Stimulated activated CD8-positive, alpha-beta memory T cell treated with anti-CD3 and anti-CD28 coated beads, Interleukin-2, amount 100 ng/mL, for 48 hours (primary cell): ENCODE measurements around the gene FUBP3.

Experiments used
- DNase-seq, 2 donors: peaks; one replicate each; pipeline ENCODE4 v3.0.0-alpha.2; 2020; ENCODE audit warnings: low read depth in 2 of 2

Gene FUBP3

GRCh38 chr9:130578865-130579737 is at the start of gene FUBP3:
FUBP3 (plus strand) TSS chr9:130579577; CDS start chr9:130579681, 104 bp downstream.
- peak; percentile 90 to 92 for DNase-seq

DNA sequence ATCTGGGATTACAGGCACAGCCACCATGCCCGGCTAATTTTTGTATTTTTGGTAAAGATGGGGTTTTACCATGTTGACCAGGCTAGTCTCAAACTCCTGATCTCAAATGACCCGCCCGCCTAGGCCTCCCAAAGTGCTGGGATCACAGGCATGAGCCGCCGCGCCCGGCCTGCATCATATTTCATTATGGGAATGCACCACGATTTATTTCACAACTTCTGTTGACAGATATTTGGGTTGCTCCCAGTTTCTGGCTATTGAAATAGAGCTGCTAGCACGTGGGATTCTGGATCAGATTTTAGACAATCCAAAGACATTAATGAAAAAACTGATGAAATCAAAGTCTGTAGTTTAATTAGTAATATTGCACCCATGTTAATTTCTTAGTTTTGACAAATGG is 48.4 kb upstream of the FUBP3 start:
- DNase-seq = no peak

- DNase-seq = no peak
These were observed 47.7 kb upstream of the FUBP3 start for GRCh38 chr9:130531670-130532069.

GRCh38 chr9:130532426-130533080 is 46.8 kb upstream of the FUBP3 start:
- DNase-seq = no peak

DNA sequence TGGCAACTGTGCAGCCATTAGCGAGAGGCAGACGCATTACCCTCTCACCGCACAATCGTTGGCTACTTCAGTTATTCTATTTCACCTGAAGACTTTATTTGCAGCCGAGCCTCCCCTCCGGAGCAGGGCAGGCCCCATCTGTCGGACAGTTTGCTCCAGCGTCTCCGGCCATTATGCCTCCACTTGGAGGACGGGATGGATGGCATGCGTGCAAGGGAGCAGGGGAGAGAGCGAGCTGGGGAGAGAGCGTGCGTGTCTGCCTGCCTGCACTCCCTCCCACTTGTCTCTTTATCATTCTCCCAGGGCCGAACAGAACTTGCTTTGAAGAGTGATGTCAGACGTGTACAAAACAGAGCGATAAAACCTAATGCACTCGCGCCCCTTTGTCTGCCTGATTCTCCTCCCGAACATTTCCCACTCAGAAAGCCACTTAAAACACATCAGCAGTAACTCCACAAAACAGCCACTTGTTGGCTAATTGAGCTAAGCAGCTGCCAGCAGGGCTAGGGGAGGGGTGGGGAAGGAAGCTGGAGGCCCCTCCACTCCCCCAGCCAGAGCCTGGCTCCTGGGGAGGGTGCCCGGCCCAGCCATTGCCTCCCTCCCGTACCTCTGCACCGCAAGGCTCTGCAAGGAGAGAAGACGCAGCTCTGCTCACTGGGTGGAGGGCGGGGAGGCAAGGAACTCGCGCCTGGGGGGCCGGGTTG is 43.4 kb upstream of the FUBP3 start:
- no peak for DNase-seq

DNA sequence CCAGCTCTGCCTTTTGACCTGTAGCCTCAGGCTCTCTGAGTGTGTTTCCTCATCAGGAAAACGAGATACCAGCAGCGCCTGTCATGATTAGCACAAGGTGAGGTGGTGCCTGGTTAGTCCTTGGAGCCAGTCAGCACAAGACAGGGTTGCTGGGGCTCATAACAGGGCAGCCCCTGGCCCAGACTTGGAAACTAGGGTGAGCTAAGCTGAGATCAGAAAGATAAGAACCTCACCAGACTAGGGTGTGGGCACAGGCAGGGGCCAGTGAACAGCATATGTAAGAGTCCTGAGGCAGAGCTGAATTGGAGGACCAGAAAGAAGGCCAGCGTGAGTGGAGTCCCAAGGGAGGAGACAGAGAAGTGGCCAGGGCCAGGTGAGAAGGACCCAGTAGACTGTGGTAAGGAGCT is 42.7 kb upstream of the FUBP3 start:
- no peak for DNase-seq

DNA sequence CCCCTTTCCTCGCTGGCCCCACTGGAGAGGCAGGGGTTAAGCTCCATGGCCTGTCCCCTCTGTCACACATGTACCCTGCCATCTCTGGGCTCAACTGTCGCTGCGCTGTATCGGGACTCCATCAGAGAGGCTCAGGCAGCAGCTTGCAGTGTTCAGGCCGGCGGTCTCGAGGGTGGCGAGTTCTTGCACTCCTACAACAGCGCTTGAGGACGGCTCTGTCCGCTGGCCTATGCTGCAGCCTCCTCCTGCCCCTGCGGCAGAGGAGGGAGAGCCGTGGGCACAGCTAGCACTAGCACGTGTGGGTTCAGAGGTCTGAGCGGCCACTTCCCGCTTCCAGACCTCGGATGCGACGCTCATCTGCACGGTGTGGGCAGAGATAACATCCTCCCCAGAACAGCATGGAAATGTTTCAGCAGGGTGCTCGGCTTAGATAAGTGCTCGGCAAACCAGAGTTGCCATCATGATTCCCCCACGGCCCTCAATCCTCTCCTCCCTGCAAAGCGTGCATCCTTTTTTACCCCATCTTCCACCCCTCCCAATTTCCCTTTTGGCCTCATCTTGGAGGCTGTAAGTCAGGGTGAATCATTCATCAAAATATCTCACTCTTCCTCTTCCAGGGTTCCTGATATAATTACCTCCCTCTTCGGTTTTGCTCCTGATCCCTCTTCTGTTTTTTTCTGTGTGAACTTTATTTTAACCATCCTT is 41.9 kb upstream of the FUBP3 start:
- DNase-seq = no peak

- no peak for DNase-seq
These were observed 39.8 kb upstream of the FUBP3 start for GRCh38 chr9:130539420-130540223.

DNA sequence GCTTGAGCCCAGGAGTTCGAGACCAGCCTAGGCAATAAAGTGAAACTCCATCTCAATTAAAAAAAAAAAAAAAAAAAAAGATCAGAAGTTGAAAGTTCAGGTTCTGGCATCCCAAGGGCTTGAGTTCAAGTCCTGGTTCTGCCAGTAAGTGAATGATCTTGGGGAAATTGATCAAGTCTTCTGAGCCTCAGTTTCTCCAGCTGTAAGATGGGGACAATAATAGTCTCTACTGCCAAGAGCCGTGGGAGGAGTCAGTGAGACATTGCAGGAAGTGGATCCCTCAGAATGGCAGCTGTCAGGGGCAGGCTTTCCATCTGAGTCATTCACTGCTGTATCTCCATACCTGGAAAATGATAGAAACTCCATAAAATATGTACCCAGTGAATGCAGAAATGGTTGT is 37.8 kb upstream of the FUBP3 start:
- DNase-seq = no peak

DNA sequence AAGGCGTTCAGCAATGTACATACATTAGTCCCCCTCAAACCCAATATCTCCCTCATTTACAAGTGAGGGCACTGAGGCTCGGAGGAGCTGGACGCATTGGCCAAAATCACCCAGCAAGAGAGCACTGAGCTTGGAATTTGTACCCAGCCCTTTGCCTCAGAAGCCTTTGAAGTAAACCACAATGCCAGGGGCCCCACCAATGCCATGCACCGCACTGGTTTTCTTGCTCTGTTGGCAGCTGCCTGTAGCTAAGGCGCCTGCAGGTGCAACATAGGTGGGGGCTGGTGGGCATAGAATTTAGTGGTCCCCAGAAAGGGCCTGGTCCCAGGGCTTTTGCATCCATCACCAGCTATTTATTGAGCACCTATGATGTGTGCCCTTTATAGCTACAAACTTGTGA is 37.3 kb upstream of the FUBP3 start:
- no peak for DNase-seq

DNA sequence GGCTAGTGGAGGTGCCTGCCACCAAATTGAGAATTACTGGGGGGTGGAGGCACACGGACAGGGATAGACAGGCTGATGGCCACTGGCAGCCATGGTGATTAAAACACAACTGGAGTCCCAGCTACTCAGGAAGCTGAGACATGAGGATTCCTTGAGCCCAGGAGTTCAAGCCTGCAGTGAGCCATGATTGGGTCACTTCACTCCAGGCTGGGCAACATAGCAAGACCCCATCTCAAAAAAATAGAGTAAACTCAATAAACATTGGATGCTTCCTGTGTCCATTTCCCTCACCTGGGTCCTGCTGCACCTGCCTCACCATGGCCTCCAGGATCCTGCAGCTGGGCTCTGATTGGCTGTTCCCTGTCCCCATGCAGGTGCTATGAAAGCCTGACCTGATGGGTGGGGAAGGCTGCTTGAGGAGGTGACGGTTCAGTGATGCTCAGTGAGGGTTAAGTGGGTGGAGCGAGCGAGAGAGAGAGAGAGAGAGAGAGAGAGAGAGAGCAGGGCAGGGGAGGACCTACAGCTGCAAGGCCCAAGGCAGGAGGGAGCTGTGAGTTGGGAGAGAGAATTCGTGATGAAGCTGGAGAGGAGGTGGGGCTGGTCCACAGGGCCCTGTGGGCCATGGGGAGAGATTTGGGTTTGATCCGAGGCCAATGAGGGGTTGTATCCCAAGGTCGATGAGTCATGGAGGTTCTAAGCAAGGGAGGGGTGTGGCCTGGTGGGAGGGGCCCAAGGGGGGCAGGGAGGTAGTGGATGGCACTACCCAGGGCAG is 36.7 kb upstream of the FUBP3 start:
- no peak for DNase-seq

- DNase-seq = no peak
These were observed 36.0 kb upstream of the FUBP3 start for GRCh38 chr9:130543368-130543767.

GRCh38 chr9:130543859-130544258 is 35.5 kb upstream of the FUBP3 start:
- no peak for DNase-seq

DNA sequence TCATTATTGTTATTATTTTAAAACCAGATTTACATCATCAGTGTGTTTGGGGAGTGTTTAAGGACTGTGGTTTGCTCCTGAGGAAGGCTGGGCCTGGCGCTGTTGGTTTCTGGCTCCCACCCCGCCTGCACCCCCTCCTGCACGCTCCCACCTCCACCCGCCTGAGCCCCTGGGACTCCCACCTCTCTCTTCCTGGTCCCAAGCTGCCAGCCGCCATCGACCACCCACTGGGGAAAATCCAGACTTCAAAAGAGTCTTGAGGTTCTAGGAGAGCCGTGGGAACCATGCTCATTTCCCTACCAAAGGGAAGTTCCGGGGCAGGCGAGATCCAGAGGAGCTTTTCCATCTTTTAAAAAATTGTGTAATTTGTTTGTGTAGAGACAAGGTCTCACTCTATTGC is 35.0 kb upstream of the FUBP3 start:
- DNase-seq = no peak

GRCh38 chr9:130548103-130548502 is 31.3 kb upstream of the FUBP3 start:
- DNase-seq = no peak

GRCh38 chr9:130549093-130549735 is 30.2 kb upstream of the FUBP3 start:
- no peak for DNase-seq

- no peak for DNase-seq
These were observed 24.8 kb upstream of the FUBP3 start for GRCh38 chr9:130554606-130555005.

GRCh38 chr9:130555061-130555460 is 24.3 kb upstream of the FUBP3 start:
- DNase-seq = no peak

DNA sequence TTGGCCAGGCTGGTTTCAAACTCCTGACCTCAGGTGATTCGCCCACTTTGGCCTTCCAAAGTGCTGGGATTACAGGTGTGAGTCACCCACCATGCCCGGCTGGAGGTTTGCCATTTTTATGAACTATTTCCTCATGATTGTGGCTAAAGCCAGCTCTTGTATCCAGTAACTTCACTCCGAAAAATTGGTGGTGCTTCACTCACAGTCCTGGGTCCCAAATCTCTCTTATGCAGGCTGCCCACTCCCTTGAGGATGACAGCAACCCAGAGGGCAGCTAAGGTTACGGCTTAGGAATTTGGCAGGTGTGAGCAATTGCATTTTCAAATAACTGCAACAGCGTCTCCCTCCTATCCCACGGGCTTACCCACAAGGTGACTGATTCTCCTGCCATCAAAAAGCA is 23.4 kb upstream of the FUBP3 start:
- DNase-seq = no peak
